A673 (cell line): ENCODE data around the gene ALKBH7. TPM values are rescaled to one million over a fixed set of nuclear protein-coding genes. Genes with fewer than 3 reads are reported as not detected.

Experiments used
- BruUV-seq: library from RNA; stranded (reverse); fragments of 400-500 nt; replicated peaks from 2 replicates; lab custom pipeline; 2021; lab: Mats Ljungman, UMichigan
- CTCF ChIA-PET: fragments of 300-600 bp; sonication (Branson Sonifier 250); formaldehyde crosslinking; loops from one replicate; lab custom pipeline; 2022; ENCODE audit warnings: antibody characterized with exemption; lab: Charles Lee
- POLR2A ChIA-PET: fragments of 300-600 bp; sonication (Branson Sonifier 250); formaldehyde crosslinking; loops from one replicate; lab custom pipeline; 2022; ENCODE audit warnings: antibody characterized with exemption; ENCODE audit not compliant: low non-redundant PET; lab: Charles Lee
- DNase-seq: peaks from one replicate; pipeline ENCODE4 v3.0.0-alpha.2; 2015; ENCODE audit warnings: low spot score
- H3K27ac ChIP-seq: fragments of 200-600 bp; sonication (generic); 2 replicates; pipeline ENCODE4 v1.5.1; 2016; ENCODE audit warnings: mixed run types, low read depth, mild to moderate bottlenecking, mixed read lengths, antibody characterized with exemption, low read length; ENCODE audit not compliant: poor library complexity, severe bottlenecking
- H3K27me3 ChIP-seq: fragments of 200-600 bp; sonication (generic); replicated peaks from 2 replicates; pipeline ENCODE4 v1.6.1; 2017; ENCODE audit warnings: mixed run types, low read depth, mild to moderate bottlenecking, mixed read lengths, antibody characterized with exemption, low read length; ENCODE audit not compliant: insufficient read depth, poor library complexity
- H3K36me3 ChIP-seq: fragments of 200-600 bp; sonication (generic); 2 replicates; pipeline ENCODE4 v1.6.1; 2016; ENCODE audit warnings: mixed run types, mild to moderate bottlenecking, mixed read lengths, antibody characterized with exemption, low read length; ENCODE audit not compliant: insufficient read depth, poor library complexity, severe bottlenecking
- H3K4me1 ChIP-seq: fragments of 200-600 bp; sonication (generic); 2 replicates; pipeline ENCODE4 v1.6.1; 2017; ENCODE audit warnings: mixed run types, mild to moderate bottlenecking, mixed read lengths, antibody characterized with exemption, low read length; ENCODE audit not compliant: insufficient read depth, poor library complexity, severe bottlenecking
- H3K4me3 ChIP-seq: fragments of 200-600 bp; sonication (generic); 2 replicates; pipeline ENCODE4 v1.5.1; 2016; ENCODE audit warnings: low read depth, mixed run types, mild to moderate bottlenecking, mixed read lengths, low read length; ENCODE audit not compliant: poor library complexity, severe bottlenecking
- H3K9me3 ChIP-seq: fragments of 200-600 bp; sonication (generic); 2 replicates; pipeline ENCODE4 v1.6.1; 2016; ENCODE audit warnings: mixed run types, low read depth, mild to moderate bottlenecking, mixed read lengths, antibody characterized with exemption, low read length; ENCODE audit not compliant: poor library complexity, severe bottlenecking
- EZH2 ChIP-seq: fragments of 200-600 bp; sonication (generic); IDR thresholded peaks from 2 replicates; pipeline ENCODE4 v1.6.1; 2017; ENCODE audit warnings: borderline replicate concordance, low read depth, mild to moderate bottlenecking, mixed read lengths, antibody characterized with exemption, low read length; ENCODE audit not compliant: poor library complexity, severe bottlenecking
- intact Hi-C: fragments of 100-400 bp; cut with micrococcal nuclease; formaldehyde crosslinking; loops from one replicate; pipeline ENCODE4 v1.10.0; 2022; ENCODE audit not compliant: unreplicated experiment
- total RNA-seq: library from RNA; stranded (reverse); gene quantifications from 2 replicates; pipeline ENCODE4 v1.2.3, GENCODE V29; 2021
- TF ChIP-seq, protein P1 (sequence below): fragments of 300-800, 200-600 bp; sonication (generic); conservative IDR thresholded peaks from 2 replicates; pipeline ENCODE4 v1.5.1; 2017; ENCODE audit warnings: low read depth, mild to moderate bottlenecking, antibody characterized with exemption, low read length, moderate library complexity, mixed read lengths

Gene ALKBH7
- total RNA-seq, 1 experiment from 2014 or later, result 30.6 TPM

DNA sequence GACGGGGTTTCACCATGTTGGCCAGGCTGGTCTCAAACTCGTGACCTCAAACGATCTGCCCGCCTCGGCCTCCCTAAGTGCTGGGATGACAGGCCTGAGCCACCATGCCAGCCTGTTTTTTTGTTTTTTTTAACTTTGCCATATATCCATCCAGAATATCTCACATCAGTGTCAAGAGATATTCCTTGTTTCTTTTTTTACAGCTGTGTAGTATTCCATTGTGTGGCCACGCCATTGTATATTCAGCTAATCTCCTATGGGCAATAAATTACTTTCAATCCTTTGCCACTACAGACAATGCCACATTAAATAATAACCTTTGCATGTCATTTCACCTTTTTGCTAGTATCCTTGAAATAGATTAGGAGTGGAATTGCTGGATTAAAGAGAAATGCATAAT lies 36.8 kb downstream of the ALKBH7 start:
- H3K9me3 ChIP-seq, result no peaks in the 10 kb centered on the region
- intact Hi-C loops, result no loop called here
- no TSS peak for BruUV-seq
- DNase-seq, result no peak
- peaks cover 14% of the 10 kb centered on the region for H3K36me3 ChIP-seq
- H3K27ac ChIP-seq, result no peak overlapping the region
- ChIA-PET POLR2A (no interaction called here), CTCF (no interaction called here)
- H3K4me3 ChIP-seq, result no peak overlapping the region
- TF ChIP-seq, protein P1, sequence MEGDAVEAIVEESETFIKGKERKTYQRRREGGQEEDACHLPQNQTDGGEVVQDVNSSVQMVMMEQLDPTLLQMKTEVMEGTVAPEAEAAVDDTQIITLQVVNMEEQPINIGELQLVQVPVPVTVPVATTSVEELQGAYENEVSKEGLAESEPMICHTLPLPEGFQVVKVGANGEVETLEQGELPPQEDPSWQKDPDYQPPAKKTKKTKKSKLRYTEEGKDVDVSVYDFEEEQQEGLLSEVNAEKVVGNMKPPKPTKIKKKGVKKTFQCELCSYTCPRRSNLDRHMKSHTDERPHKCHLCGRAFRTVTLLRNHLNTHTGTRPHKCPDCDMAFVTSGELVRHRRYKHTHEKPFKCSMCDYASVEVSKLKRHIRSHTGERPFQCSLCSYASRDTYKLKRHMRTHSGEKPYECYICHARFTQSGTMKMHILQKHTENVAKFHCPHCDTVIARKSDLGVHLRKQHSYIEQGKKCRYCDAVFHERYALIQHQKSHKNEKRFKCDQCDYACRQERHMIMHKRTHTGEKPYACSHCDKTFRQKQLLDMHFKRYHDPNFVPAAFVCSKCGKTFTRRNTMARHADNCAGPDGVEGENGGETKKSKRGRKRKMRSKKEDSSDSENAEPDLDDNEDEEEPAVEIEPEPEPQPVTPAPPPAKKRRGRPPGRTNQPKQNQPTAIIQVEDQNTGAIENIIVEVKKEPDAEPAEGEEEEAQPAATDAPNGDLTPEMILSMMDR, result no peak
- TF ChIP-seq EZH2, result no peak
- no peaks in the 10 kb centered on the region for H3K27me3 ChIP-seq
- no peaks in the 10 kb centered on the region for H3K4me1 ChIP-seq

- ChIA-PET CTCF (no interaction called here), POLR2A (no interaction called here)
- no peak for DNase-seq
- Histone ChIP-seq H3K27me3 (no peaks in the 10 kb centered on the region), H3K27ac (no peak overlapping the region), H3K9me3 (no peaks in the 10 kb centered on the region), H3K4me1 (no peaks in the 10 kb centered on the region), H3K4me3 (no peak overlapping the region), H3K36me3 (peaks cover 41% of the 10 kb centered on the region)
- intact Hi-C loops, result no loop called here
- no TSS peak for BruUV-seq
- TF ChIP-seq EZH2, result no peak
- TF ChIP-seq, protein P1, result no peak
Observed at GRCh38 chr19:6412061-6412446, 39.5 kb downstream of the ALKBH7 start.

GRCh38 chr19:6412447-6413091 lies 40.0 kb downstream of the ALKBH7 start:
- CTCF ChIA-PET, result no interaction called here
- no peaks in the 10 kb centered on the region for H3K4me1 ChIP-seq
- H3K27ac ChIP-seq, result no peak overlapping the region
- peaks cover 46% of the 10 kb centered on the region for H3K36me3 ChIP-seq
- H3K27me3 ChIP-seq, result no peaks in the 10 kb centered on the region
- intact Hi-C loops, result no loop called here
- H3K4me3 ChIP-seq, result no peak overlapping the region
- peak; percentile 39 for DNase-seq
- no TSS peak for BruUV-seq
- POLR2A ChIA-PET, result no interaction called here
- H3K9me3 ChIP-seq, result no peaks in the 10 kb centered on the region
- TF ChIP-seq, protein P1, result peak; percentile 70
- TF ChIP-seq EZH2, result no peak
